Tibial artery (tissue), 4 donors: ENCODE data around the gene CDH4.

Experiments used
- DNase-seq, 2 donors: peaks; one replicate each; pipeline ENCODE4 v3.0.0-alpha.2; 2019
- H3K27ac ChIP-seq, 2 donors: fragments of 200-600 bp; sonication (generic) in 1 of 2; 1 replicate in 1 of 2; 2 replicates in 1 of 2; pipeline ENCODE4 v1.5.1; 2018 to 2019; ENCODE audit warnings: mild to moderate bottlenecking in 1 of 2
- H3K27me3 ChIP-seq, 2 donors: fragments of 200-600 bp; sonication (generic) in 1 of 2; one replicate each; pipeline versions ENCODE4 v1.5.1 to v1.6.0; 2016 to 2019
- H3K36me3 ChIP-seq, 3 donors: fragments of 200-600 bp; sonication (generic) in 2 of 3; one replicate each; pipeline ENCODE4 v1.5.1; 2016 to 2019; ENCODE audit warnings: mild to moderate bottlenecking in 2 of 3
- H3K4me1 ChIP-seq, 4 donors: fragments of 200-600 bp; sonication (generic) in 2 of 4; 1 replicate in 3 of 4; 2 replicates in 1 of 4; pipeline ENCODE4 v1.5.1; 2016 to 2019
- H3K4me3 ChIP-seq, 2 donors: fragments of 200-600 bp; sonication (generic) in 1 of 2; 1 replicate in 1 of 2; 2 replicates in 1 of 2; pipeline ENCODE4 v1.5.1; 2018 to 2019; ENCODE audit warnings: mild to moderate bottlenecking in 2 of 2
- H3K9me3 ChIP-seq, 3 donors: fragments of 200-600 bp; sonication (generic) in 1 of 3; one replicate each; pipeline ENCODE4 v1.5.1; 2016 to 2019
- CTCF ChIP-seq, 2 experiments: fragments of 200-600 bp in 1 of 2; fragments of 450-650 bp in 1 of 2; IDR thresholded peaks; one replicate each; pipeline ENCODE4 v1.5.1; 2017 to 2019; ENCODE audit warnings: antibody characterized with exemption in 2 of 2, mild to moderate bottlenecking in 1 of 2, moderate library complexity in 1 of 2
- intact Hi-C: fragments of 100-400 bp; cut with DNase I; formaldehyde crosslinking; loops from one replicate; pipeline ENCODE4 v1.15.0; 2023; ENCODE audit warnings: low total_unique reads

Gene CDH4

GRCh38 chr20:61949714-61950640 is 697.9 kb downstream of the CDH4 start:
- no peaks in the 10 kb centered on the region for H3K4me1 ChIP-seq
- H3K36me3 ChIP-seq = no peaks in the 10 kb centered on the region
- no peak overlapping the region for H3K27ac ChIP-seq
- no peak for TF ChIP-seq CTCF (IDR thresholded peaks at IDR 0.05)
- no peaks in the 10 kb centered on the region for H3K9me3 ChIP-seq
- H3K4me3 ChIP-seq = no peak overlapping the region
- H3K27me3 ChIP-seq = peaks cover 0 to 35% of the 10 kb centered on the region in 2 donors
- intact Hi-C loops = no loop called here
- peak in 1 of 2 donors; percentile 52 for DNase-seq

GRCh38 chr20:61950641-61951071 is 698.6 kb downstream of the CDH4 start:
- H3K9me3 ChIP-seq = no peaks in the 10 kb centered on the region
- H3K36me3 ChIP-seq = no peaks in the 10 kb centered on the region
- peaks cover 0 to 35% of the 10 kb centered on the region in 2 donors for H3K27me3 ChIP-seq
- intact Hi-C loops = no loop called here
- no peak overlapping the region for H3K4me3 ChIP-seq
- DNase-seq = peak in 1 of 2 donors; percentile 25
- H3K4me1 ChIP-seq = no peaks in the 10 kb centered on the region
- no peak overlapping the region for H3K27ac ChIP-seq
- no peak for TF ChIP-seq CTCF (IDR thresholded peaks at IDR 0.05)

GRCh38 chr20:61951695-61952533 is 699.9 kb downstream of the CDH4 start:
- no peak overlapping the region for H3K27ac ChIP-seq
- H3K4me3 ChIP-seq = no peak overlapping the region
- H3K4me1 ChIP-seq = no peaks in the 10 kb centered on the region
- no peaks in the 10 kb centered on the region for H3K9me3 ChIP-seq
- intact Hi-C loops = no loop called here
- peaks cover 0 to 35% of the 10 kb centered on the region in 2 donors for H3K27me3 ChIP-seq
- no peaks in the 10 kb centered on the region for H3K36me3 ChIP-seq
- DNase-seq = peak in 1 of 2 donors; percentile 35
- no peak for TF ChIP-seq CTCF (IDR thresholded peaks at IDR 0.05)

GRCh38 chr20:61953037-61954021 is 701.3 kb downstream of the CDH4 start:
- intact Hi-C loops = no loop called here
- H3K4me1 ChIP-seq = no peaks in the 10 kb centered on the region
- H3K27ac ChIP-seq = no peak overlapping the region
- peak in 1 of 2 donors; percentile 57 for DNase-seq
- H3K36me3 ChIP-seq = no peaks in the 10 kb centered on the region
- peaks cover 0 to 35% of the 10 kb centered on the region in 2 donors for H3K27me3 ChIP-seq
- no peaks in the 10 kb centered on the region for H3K9me3 ChIP-seq
- no peak overlapping the region for H3K4me3 ChIP-seq
- no peak for TF ChIP-seq CTCF (IDR thresholded peaks at IDR 0.05)
